ENCODE data around the gene CRCP. TPM values are rescaled to one million over a fixed set of nuclear protein-coding genes. Genes with fewer than 3 reads are reported as not detected.

CRCP gene
- total and polyA plus RNA-seq, 12 donors: 11.3 to 31.1 (median 22.5) TPM

- Histone ChIP-seq H3K9me3 (peaks cover 0 to 22% (median 9%) of the 10 kb centered on the region in 11 donors), H3K4me3 (no peak overlapping the region), H3K4me1 (peaks cover 5 to 20% (median 14%) of the 10 kb centered on the region in 9 donors), H3K27ac (no peak overlapping the region), H3K36me3 (peaks cover 0 to 77% (median 15%) of the 10 kb centered on the region in 9 donors), H3K27me3 (no peaks in the 10 kb centered on the region)
- 89 to 90% methylated on average over 3 of the region's 3 CpGs for WGBS, 2 donors
- ATAC-seq (no peak), DNase-seq (no peak)
- no peak for TF ChIP-seq CTCF (IDR thresholded peaks at IDR 0.05)
- intact Hi-C loops (cut with DNase I): no loop called here
Observed at GRCh38 chr7:66157060-66157459, 42.4 kb downstream of the CRCP start.

- no peaks in the 10 kb centered on the region for H3K27me3 ChIP-seq
- H3K4me3 ChIP-seq: no peak overlapping the region
- no peak overlapping the region for H3K27ac ChIP-seq
- intact Hi-C loops (cut with DNase I): no loop called here
- DNase-seq: no peak
- no peak for TF ChIP-seq CTCF (IDR thresholded peaks at IDR 0.05)
- peaks cover 0 to 22% (median 9%) of the 10 kb centered on the region in 11 donors for H3K9me3 ChIP-seq
- H3K4me1 ChIP-seq: no peaks in the 10 kb centered on the region
- H3K36me3 ChIP-seq: peaks cover 0 to 27% (median 5%) of the 10 kb centered on the region in 9 donors
- ATAC-seq: no peak
- 84 to 91% methylated on average over 4 of the region's 4 CpGs for WGBS, 2 donors
Observed at GRCh38 chr7:66162622-66163021, 48.0 kb downstream of the CRCP start.

- no peak for ATAC-seq
- Histone ChIP-seq H3K9me3 (peaks cover 0 to 21% (median 9%) of the 10 kb centered on the region in 11 donors), H3K4me1 (peaks cover 0 to 5% (median 0%) of the 10 kb centered on the region in 9 donors), H3K27ac (no peak overlapping the region), H3K36me3 (peaks cover 0 to 21% (median 5%) of the 10 kb centered on the region in 9 donors), H3K4me3 (no peak overlapping the region), H3K27me3 (no peaks in the 10 kb centered on the region)
- no peak for DNase-seq
- WGBS, 2 donors: 89 to 94% methylated on average over 1 of the region's 1 CpG
- intact Hi-C loops (cut with DNase I): no loop called here
- TF ChIP-seq CTCF (IDR thresholded peaks at IDR 0.05): no peak
Observed at GRCh38 chr7:66163186-66163610, 48.6 kb downstream of the CRCP start.

- Histone ChIP-seq H3K27ac (no peak overlapping the region), H3K4me1 (peaks cover 0 to 8% (median 0%) of the 10 kb centered on the region in 9 donors), H3K4me3 (no peak overlapping the region), H3K9me3 (peaks cover 0 to 12% (median 7%) of the 10 kb centered on the region in 11 donors), H3K36me3 (peaks cover 0 to 9% (median 0%) of the 10 kb centered on the region in 9 donors), H3K27me3 (no peaks in the 10 kb centered on the region)
- no peak for ATAC-seq
- no peak for TF ChIP-seq CTCF (IDR thresholded peaks at IDR 0.05)
- 88 to 90% methylated on average over 7 of the region's 7 CpGs for WGBS, 2 donors
- DNase-seq: no peak
- intact Hi-C loops (cut with DNase I): no loop called here
Observed at GRCh38 chr7:66164356-66164755, 49.7 kb downstream of the CRCP start.

Measured in heart right ventricle (tissue), 16 donors.